GM21360 (cell line): ENCODE measurements around the gene CNTNAP2.

Experiments used
- ATAC-seq: cut with Tn5 transposase; IDR thresholded peaks from one replicate; pipeline ENCODE4 v1.9.1; 2021; ENCODE audit warnings: mild to moderate bottlenecking, moderate library complexity; ENCODE audit not compliant: unreplicated experiment

Gene CNTNAP2

GRCh38 chr7:148151778-148152177 lies 2035.2 kb downstream of the CNTNAP2 start:
- no peak for ATAC-seq

GRCh38 chr7:148153616-148154284 lies 2037.1 kb downstream of the CNTNAP2 start:
- ATAC-seq: no peak

GRCh38 chr7:148155000-148155399 lies 2038.4 kb downstream of the CNTNAP2 start:
- no peak for ATAC-seq

- ATAC-seq: no peak
Observed at GRCh38 chr7:148155826-148156225, 2039.2 kb downstream of the CNTNAP2 start.

GRCh38 chr7:148156233-148156632 lies 2039.6 kb downstream of the CNTNAP2 start:
- ATAC-seq: no peak

- no peak for ATAC-seq
Observed at GRCh38 chr7:148159331-148159730, 2042.7 kb downstream of the CNTNAP2 start.

- ATAC-seq: no peak
Observed at GRCh38 chr7:148161776-148162175, 2045.2 kb downstream of the CNTNAP2 start.

GRCh38 chr7:148162808-148163207 lies 2046.2 kb downstream of the CNTNAP2 start:
- ATAC-seq: no peak

GRCh38 chr7:148163246-148163645 lies 2046.6 kb downstream of the CNTNAP2 start:
- ATAC-seq: no peak

GRCh38 chr7:148172920-148173319 lies 2056.3 kb downstream of the CNTNAP2 start:
- no peak for ATAC-seq

GRCh38 chr7:148173369-148173768 lies 2056.8 kb downstream of the CNTNAP2 start:
- no peak for ATAC-seq

GRCh38 chr7:148174376-148174775 lies 2057.8 kb downstream of the CNTNAP2 start:
- ATAC-seq: no peak

- no peak for ATAC-seq
Observed at GRCh38 chr7:148175512-148175911, 2058.9 kb downstream of the CNTNAP2 start.

GRCh38 chr7:148177972-148178371 lies 2061.4 kb downstream of the CNTNAP2 start:
- ATAC-seq: no peak

GRCh38 chr7:148180075-148180474 lies 2063.5 kb downstream of the CNTNAP2 start:
- ATAC-seq: no peak

GRCh38 chr7:148182264-148182663 lies 2065.7 kb downstream of the CNTNAP2 start:
- ATAC-seq: no peak

- no peak for ATAC-seq
Observed at GRCh38 chr7:148185041-148185440, 2068.4 kb downstream of the CNTNAP2 start.

GRCh38 chr7:148187471-148187870 lies 2070.9 kb downstream of the CNTNAP2 start:
- ATAC-seq: no peak

GRCh38 chr7:148191391-148192065 lies 2074.9 kb downstream of the CNTNAP2 start:
- no peak for ATAC-seq

GRCh38 chr7:148192491-148192890 lies 2075.9 kb downstream of the CNTNAP2 start:
- ATAC-seq: no peak

- no peak for ATAC-seq
Observed at GRCh38 chr7:148201992-148202391, 2085.4 kb downstream of the CNTNAP2 start.

- ATAC-seq: no peak
Observed at GRCh38 chr7:148204639-148205304, 2088.2 kb downstream of the CNTNAP2 start.
